ENCODE data around the gene CCDC187.

Gene CCDC187

DNA sequence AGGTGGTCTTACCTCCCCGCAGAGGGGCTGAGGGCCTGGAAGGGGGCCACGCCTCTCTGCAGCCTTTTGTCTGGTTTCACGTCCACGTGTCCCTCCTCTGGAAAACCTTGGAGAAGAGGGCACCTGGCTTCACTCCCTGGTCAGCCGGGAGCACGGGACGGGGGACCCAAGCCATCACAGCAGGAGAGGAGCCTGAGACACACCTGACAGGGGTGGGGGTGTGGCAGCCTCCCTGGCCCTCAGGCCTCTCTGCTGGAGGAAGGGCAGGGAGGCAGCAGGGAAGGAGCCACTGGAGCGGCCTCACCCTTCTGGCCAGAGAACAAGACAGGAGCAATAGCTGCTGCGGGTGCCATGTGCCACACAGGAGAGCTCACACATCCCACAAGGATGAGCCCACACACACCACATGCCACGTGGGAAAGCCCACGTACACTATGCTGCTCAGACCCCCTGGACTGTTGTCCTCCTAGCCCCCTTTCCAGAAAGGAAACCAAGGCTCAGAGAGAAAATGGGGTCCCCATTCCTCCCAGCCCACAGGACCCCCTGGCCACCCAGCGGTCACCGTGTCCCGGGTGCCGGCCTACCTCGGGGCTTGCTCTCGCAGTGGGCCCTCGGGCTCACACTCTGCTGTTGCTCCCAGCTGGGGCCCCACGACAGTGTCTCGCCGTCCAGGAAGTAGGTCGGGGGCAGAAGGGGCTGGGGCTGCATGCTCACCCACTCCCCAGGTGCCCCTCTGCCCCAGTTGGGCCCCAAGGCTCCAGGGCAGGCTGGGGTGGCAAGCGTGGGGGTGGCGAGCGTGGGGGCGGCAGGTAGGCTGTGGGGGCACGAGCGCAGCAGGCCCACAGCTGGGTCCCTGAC, 18.2 kb downstream of the CCDC187 start:
- Mint-ChIP-seq H3K4me3 (no peak overlapping the region), H3K9me3 (no peaks in the 10 kb centered on the region), H3K27me3 (peaks cover 5% of the 10 kb centered on the region), H3K36me3 (ENCODE audit: low read depth) (no peaks in the 10 kb centered on the region), H3K4me1 (peaks cover 4% of the 10 kb centered on the region), H3K27ac (no peak overlapping the region)
- no peak for ATAC-seq
- no peak for DNase-seq

DNA sequence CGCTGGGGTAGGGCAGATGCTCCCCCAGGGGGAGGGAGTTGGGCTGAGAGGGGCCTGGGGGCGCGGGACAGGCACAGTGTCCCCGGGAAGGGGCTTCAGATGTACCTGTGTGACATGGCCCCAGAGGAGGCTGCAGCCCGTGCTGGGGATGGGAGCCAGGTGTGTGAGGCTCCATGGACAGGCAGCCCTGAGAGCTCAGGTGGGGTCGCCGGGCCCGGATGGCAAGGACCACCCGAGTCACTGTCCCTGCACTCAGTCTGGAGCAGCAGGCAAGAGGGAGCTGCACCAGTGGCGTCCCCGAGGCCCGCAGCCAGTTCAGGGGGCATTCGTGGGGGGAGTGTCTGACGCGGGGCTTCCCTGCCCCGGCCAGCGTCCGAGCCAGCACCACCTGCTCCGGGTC, 18.9 kb downstream of the CCDC187 start:
- Mint-ChIP-seq H3K4me3 (no peak overlapping the region), H3K27me3 (peaks cover 5% of the 10 kb centered on the region), H3K27ac (no peak overlapping the region), H3K4me1 (peaks cover 4% of the 10 kb centered on the region), H3K9me3 (no peaks in the 10 kb centered on the region), H3K36me3 (ENCODE audit: low read depth) (no peaks in the 10 kb centered on the region)
- DNase-seq (no peak), ATAC-seq (no peak)

DNA sequence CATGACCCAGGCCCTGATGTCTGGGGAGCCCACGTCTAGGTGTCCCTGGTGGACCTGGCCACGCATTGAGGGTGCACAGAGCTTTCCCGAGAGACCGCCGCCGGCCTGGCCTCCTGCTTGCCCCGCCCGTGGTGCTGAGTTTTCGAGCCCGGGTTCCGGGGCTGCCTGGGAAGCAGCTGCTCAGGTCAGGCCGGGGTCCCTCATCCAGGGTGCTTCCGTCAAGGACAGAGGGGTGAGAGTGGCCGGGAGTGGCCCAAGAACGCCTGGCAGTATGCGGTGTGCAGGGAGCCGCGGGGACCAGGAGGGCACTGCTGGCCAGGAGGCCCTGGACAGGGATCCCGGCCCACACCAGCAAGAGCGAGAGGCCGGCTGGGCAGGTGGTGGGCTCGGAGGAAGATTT, 19.6 kb downstream of the CCDC187 start:
- no peak for ATAC-seq
- H3K27me3 Mint-ChIP-seq: peaks cover 5% of the 10 kb centered on the region

DNA sequence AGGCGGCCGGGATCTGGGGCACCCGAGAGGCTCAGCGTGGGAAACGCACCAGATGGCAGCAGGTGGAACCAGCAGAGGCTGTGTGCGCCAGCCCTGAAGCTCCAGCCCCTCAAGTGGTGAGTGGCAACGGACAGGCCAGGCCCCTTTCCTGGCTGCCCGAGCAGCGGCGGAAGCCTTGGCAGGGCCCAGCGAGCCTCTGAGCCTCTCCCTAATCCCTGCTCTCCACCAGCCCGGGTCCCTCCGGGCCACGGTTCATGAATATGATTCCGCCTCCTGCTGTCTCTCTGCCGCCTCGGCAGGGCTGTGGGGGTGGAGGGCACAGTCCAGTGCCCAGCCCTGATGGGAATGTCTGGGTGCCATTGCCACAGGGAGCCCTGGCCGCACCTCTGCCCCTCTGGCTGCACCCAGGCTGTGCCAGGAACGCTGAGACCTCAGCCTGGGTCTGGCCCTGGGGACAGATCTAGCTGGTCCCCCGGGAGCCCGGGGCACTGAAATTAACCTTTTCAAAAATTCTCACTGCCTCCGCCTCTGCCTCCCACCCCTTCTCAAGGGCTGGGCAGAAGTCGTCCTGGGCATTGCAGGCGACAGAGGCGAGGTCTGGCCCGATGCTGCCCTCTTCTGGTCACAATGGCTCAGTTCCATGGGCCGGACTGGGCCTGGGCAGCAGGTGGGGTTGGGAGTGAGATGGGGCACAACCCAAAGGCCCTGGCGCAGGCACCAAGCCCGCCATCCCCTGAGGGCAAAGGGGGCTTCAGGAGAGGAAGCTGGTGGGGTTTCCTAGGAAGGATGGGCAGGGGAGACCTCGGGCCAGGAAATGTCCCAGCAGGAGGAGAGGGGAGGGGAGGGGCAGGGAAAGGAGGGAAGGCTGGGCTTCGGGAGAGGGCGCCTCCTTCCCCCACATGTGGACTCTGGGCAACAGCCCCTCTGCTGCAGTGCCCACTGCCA, 20.3 kb downstream of the CCDC187 start:
- H3K9me3 Mint-ChIP-seq: no peaks in the 10 kb centered on the region
- no peak overlapping the region for H3K27ac Mint-ChIP-seq
- peaks cover 4% of the 10 kb centered on the region for H3K4me1 Mint-ChIP-seq
- H3K36me3 Mint-ChIP-seq (ENCODE audit: low read depth): no peaks in the 10 kb centered on the region
- DNase-seq (peak; percentile 79), ATAC-seq (peak; percentile 90)
- H3K4me3 Mint-ChIP-seq: no peak overlapping the region
- peaks cover 5% of the 10 kb centered on the region for H3K27me3 Mint-ChIP-seq

More for the DNA sequence above, 19.6 kb downstream of the CCDC187 start:
- DNase-seq: no peak
- Mint-ChIP-seq H3K9me3 (no peaks in the 10 kb centered on the region), H3K4me1 (peaks cover 4% of the 10 kb centered on the region), H3K36me3 (ENCODE audit: low read depth) (no peaks in the 10 kb centered on the region), H3K4me3 (no peak overlapping the region), H3K27ac (no peak overlapping the region)

DNA sequence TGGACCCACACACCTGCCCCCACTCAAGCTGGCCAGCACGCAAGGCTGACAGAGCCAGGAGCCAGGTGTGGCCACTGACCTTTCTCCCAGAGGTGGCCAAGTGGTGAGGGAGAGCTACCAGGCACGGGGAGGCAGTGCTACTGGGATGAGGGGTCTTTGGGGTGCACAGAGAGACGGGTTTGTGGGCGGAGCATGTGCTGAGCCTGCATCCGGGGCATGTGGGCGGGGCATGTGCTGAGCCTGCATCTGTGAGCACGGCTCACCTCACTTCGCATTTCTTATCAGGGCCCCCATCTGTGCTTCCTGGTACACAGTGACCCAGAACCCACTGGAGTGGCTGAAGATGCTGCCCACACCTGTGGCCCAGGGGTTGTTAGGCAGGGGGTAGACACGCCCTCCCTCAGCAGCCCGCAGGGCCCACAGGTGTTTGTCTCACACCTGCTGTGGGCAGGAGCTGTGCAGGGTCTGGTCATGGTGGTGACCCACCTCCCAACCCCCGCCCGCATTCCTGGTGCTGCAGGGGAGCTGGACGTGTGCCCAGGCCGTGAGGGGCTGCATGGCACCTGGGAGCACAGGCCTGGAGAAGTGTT, 21.5 kb downstream of the CCDC187 start:
- no peak for ATAC-seq

DNA sequence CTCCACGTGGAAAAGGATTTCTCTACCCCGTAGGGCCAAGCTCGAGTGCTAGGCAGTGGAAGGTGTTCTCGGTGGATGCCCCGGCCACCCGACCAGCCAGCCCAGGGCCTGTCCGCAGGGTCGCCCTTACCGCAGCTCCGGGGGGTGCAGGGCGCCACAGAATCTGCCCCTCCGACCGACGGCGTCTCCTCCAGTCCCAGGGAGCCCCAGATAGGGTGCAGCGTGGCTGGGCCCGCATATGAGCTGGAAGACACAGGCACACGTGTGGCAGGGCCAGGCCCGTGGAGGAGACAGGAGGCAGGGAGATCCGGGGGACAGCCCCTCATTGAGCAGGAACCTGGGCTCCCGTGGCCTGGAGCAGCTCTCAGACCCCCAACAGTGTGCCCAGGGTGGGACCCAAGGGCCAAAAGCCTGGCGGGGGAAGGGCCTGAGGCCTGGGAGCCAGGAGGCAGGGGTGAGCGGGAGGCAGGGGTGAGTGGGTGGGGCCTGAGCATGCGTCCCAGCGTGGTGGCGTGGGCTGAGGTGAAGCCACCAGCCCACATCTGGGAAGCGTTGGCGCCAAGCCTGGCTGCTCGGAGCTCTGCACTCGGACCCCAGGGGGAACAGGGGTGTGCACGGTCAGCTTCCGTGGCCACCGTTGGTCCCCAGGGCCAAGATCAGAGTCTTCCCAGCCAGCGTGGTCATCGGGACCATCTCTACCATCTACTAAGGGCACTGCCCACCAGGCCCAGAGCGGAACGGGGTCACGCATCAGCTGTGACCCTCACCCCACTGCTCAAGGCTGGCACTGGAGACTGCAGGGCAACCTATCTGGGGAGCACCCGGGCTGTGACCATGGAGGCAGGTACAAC, 22.2 kb downstream of the CCDC187 start:
- no peak for DNase-seq
- ATAC-seq: no peak
- H3K4me1 Mint-ChIP-seq: peaks cover 4% of the 10 kb centered on the region
- H3K27ac Mint-ChIP-seq: no peak overlapping the region
- no peaks in the 10 kb centered on the region for H3K9me3 Mint-ChIP-seq
- no peak overlapping the region for H3K4me3 Mint-ChIP-seq
- H3K27me3 Mint-ChIP-seq: peaks cover 5% of the 10 kb centered on the region
- H3K36me3 Mint-ChIP-seq (ENCODE audit: low read depth): no peaks in the 10 kb centered on the region

More for the DNA sequence above, 21.5 kb downstream of the CCDC187 start:
- Mint-ChIP-seq H3K36me3 (ENCODE audit: low read depth) (no peaks in the 10 kb centered on the region), H3K4me3 (no peak overlapping the region), H3K27me3 (peaks cover 5% of the 10 kb centered on the region), H3K9me3 (no peaks in the 10 kb centered on the region), H3K27ac (no peak overlapping the region), H3K4me1 (peaks cover 4% of the 10 kb centered on the region)
- DNase-seq: no peak

DNA sequence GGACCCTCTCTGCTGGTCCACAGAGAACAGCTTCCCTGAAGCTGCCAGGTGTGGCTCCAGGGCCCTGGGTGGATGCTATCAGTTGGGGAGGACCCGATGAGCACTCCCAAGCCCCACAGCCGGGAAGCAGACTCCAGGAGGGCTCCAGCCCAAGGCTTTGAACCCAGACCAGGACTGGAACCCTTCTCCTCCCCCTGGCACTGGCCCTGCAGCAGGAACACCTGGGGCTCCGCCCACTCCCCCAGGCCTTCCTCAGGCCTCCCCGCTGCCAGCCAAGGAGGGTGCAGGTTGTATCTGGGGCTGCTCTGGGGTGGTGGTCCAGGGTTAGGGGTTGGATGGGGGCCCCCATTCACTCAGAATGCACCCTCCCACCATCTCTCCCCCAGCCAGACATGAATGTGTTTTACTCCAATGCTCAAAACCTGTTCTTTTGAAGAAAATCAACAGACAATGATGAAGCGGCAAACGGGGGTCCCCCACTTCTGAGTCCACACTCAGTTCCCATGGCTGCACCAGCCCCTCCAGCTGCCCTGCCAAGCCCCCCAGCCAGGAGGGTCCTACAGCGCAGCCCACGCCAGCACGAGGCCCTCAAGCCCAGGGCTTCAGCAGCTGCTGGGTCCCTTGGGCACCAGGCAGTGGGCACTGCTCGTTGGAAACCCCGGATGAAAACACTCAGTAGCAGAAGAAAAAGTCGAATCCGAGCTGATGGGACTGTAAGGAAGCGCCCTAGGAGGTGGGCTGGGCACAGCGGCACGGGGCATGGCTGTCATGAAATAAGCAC, 23.2 kb downstream of the CCDC187 start:
- DNase-seq (no peak), ATAC-seq (no peak)
- Mint-ChIP-seq H3K27ac (no peak overlapping the region), H3K4me3 (no peak overlapping the region), H3K36me3 (ENCODE audit: low read depth) (no peaks in the 10 kb centered on the region), H3K4me1 (peaks cover 4% of the 10 kb centered on the region), H3K27me3 (peaks cover 5% of the 10 kb centered on the region), H3K9me3 (no peaks in the 10 kb centered on the region)

DNA sequence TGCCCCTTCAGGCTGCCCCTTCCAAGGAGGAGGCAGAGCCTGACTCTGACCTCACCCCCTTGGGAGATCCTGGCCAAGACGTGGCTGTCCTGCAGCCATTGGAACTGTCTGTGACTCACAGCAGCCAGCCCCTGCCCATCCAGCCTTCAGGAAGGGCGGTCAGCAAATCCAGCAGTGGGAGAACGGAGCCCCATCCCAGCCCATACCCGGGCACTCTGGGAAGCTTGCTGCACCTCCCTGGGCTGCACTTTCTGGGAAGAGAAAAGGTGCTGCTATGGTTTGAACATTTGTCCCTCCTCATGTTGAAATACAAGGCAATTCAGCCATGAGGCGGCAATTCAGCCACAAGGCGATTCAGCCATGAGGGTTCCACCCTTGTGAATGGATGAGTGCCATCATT, 24.4 kb downstream of the CCDC187 start:
- DNase-seq (no peak), ATAC-seq (no peak)
- Mint-ChIP-seq H3K36me3 (ENCODE audit: low read depth) (no peaks in the 10 kb centered on the region), H3K4me3 (no peak overlapping the region), H3K9me3 (no peaks in the 10 kb centered on the region), H3K27me3 (peaks cover 8% of the 10 kb centered on the region), H3K4me1 (peaks cover 4% of the 10 kb centered on the region), H3K27ac (no peak overlapping the region)

DNA sequence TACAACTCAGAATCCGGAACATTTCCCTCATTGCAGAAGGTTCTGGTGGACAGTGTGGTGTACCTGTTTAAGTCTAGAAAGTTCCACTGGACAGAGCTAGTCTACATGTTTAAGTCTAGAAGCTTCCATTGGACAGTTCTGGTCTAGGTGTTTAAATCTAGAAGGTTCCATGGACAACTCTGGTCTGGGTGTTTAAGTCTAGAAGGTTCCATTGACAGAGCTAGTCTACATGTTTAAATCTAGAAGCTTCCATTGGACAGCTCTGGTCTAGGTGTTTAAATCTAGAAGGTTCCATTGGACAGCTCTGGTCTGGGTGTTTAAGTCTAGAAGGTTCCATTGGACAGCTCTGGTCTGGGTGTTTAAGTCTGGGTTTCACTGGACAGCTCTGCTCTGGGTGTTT, 25.0 kb downstream of the CCDC187 start:
- DNase-seq (no peak), ATAC-seq (no peak)
- no peak overlapping the region for H3K4me3 Mint-ChIP-seq
- no peak overlapping the region for H3K27ac Mint-ChIP-seq
- H3K9me3 Mint-ChIP-seq: no peaks in the 10 kb centered on the region
- H3K27me3 Mint-ChIP-seq: peaks cover 8% of the 10 kb centered on the region
- no peaks in the 10 kb centered on the region for H3K36me3 Mint-ChIP-seq (ENCODE audit: low read depth)
- peaks cover 4% of the 10 kb centered on the region for H3K4me1 Mint-ChIP-seq

DNA sequence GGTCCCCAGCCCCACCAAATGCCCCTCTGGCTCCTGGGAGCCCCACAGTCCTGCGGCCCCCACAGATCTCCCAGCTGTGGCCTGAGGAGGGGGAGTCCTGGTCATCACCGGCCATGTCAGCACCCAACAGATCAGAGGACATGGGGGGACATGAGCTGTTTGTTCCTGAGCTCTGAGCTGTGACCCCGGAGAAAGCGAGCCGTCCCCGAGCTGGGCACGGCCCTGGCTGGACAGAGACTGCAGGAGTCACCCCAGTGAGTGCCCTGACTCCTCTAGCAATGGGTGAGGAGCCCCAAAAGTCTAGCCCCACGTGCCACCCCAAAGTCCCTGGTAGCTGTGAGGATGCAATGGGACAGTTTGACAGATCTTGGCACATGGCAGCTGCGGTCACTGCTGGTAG, 25.7 kb downstream of the CCDC187 start:
- Mint-ChIP-seq H3K27me3 (peaks cover 3% of the 10 kb centered on the region), H3K36me3 (ENCODE audit: low read depth) (no peaks in the 10 kb centered on the region), H3K9me3 (no peaks in the 10 kb centered on the region), H3K4me1 (no peaks in the 10 kb centered on the region), H3K4me3 (no peak overlapping the region), H3K27ac (no peak overlapping the region)
- ATAC-seq (no peak), DNase-seq (no peak)

DNA sequence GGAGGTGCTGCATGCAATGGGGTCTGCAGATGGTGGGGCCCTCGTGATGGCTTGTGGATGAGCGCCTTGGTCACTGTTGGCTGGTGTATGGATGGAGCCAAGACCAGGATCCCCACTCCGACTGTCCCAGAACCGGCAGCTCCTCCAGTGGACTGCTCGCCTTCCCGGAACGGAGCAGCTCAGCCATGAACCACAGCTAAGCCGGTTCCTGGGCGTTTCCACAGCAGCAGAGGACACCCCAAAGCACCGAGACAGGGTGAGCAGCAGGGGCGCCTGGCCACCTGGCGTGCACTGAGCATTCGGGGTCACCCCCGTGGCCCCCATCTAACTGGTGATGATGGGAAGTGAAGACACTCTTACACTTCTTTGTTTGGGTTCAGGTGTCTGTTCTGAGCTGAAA, 26.1 kb downstream of the CCDC187 start:
- H3K9me3 Mint-ChIP-seq: no peaks in the 10 kb centered on the region
- H3K27me3 Mint-ChIP-seq: peaks cover 3% of the 10 kb centered on the region
- ATAC-seq (no peak), DNase-seq (no peak)
- H3K4me1 Mint-ChIP-seq: no peaks in the 10 kb centered on the region
- no peak overlapping the region for H3K27ac Mint-ChIP-seq
- H3K36me3 Mint-ChIP-seq (ENCODE audit: low read depth): no peaks in the 10 kb centered on the region
- no peak overlapping the region for H3K4me3 Mint-ChIP-seq

DNA sequence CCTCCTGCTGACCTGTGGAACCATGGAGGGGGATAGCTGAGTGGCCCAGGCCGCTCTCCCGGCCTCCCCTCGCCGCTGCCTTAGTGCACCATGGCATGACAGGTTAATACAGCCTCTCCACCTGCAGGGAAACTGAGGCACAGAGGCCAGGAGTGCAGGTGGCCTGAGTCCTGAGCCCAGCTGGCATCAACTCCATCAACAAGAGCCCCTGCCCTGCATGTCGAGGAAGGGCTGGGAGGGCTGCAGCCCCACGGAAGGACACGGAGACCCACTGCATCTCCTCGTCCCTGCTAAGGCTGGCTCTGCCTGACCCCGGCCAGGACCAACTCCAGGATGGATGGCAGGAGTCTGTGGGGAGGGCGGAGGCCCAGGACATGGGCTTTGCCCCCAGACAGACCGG, 27.2 kb downstream of the CCDC187 start:
- no peak for DNase-seq
- ATAC-seq: peak; percentile 11
- Mint-ChIP-seq H3K9me3 (no peaks in the 10 kb centered on the region), H3K36me3 (ENCODE audit: low read depth) (no peaks in the 10 kb centered on the region), H3K4me1 (no peaks in the 10 kb centered on the region), H3K27ac (no peak overlapping the region), H3K4me3 (no peak overlapping the region), H3K27me3 (peaks cover 3% of the 10 kb centered on the region)

DNA sequence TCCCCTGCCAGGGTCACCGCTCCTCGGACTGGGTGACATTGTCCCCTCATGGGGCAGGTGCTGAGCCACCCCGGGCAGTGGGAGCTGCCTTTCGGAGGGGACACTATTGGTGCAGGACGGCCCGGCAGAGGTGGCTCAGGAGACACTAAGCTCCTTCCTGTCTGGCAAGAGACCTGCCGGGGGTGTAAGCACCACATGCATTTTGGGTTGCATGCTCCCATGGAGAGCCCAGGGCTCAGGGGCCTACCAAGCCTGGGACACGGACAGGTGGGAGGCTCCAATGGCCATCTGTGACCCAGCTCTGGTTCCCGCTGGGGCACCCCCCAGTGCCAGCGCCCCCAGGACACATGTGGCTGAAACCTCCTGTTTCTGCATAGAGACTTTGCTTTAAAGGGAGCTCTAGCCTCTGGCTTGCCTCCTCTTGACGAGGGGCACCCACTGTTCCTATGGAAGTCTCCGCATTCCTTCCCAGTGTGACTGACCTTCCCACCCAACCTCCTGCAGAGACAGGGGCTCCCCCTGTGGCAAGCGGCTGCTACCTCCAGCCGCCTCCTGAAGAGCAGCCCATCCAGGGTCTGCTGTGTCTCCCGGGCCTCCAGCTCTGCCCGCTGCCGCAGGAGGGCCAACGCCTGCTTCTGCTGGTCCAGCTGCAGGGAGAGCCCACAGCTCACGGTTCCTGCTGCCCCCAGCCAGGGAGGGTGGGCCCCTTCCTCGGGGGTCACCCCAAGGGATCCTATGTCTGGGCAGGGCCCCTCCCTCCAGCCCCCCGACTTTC, 28.1 kb downstream of the CCDC187 start:
- Mint-ChIP-seq H3K27ac (no peak overlapping the region), H3K36me3 (ENCODE audit: low read depth) (no peaks in the 10 kb centered on the region), H3K4me3 (no peak overlapping the region), H3K4me1 (no peaks in the 10 kb centered on the region), H3K9me3 (no peaks in the 10 kb centered on the region), H3K27me3 (peaks cover 3% of the 10 kb centered on the region)
- DNase-seq: no peak
- no peak for ATAC-seq
